ENCODE measurements around the gene RPS14. TPM values are rescaled to one million over a fixed set of nuclear protein-coding genes. Genes with fewer than 3 reads are reported as not detected.
"Not testable (repeated sequence)": the region's sequence is repeated elsewhere in the genome, so short reads cannot be mapped to it uniquely, and the experiment has no call there.

RPS14 gene
- total and polyA plus RNA-seq, 12 donors = 984 to 4,233 (median 1,252) TPM

GRCh38 chr5:150454492-150455229 lies 5.1 kb upstream of the RPS14 start:
- ATAC-seq = no peak

DNA sequence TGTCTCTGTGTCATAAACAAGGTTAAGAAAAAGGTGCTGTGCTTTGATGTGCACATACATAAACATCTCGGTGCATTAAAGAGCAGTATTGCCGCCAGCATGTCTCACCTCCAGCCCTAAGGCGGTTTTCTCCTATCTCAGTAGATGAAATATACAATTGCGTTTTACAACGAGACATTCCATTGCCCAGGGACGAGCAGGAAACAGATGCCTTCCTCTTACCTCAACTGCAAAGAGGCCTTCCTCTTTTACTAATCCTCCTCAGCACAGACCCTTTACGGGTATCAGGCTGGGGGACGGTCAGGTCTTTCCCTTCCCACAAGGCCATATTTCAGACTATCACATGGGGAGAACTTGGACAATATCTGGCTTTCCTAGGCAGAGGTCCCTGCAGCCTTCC lies 4.5 kb upstream of the RPS14 start:
- WGBS, 2 donors = 53 to 54% methylated on average over 6 to 8 of the region's 8 CpGs
- not testable (repeated sequence) for DNase-seq, ATAC-seq, H3K36me3 ChIP-seq, H3K9me3 ChIP-seq, H3K4me3 ChIP-seq, H3K27me3 ChIP-seq
- intact Hi-C loops (cut with DNase I) = loop anchor here in 6 of 10 donors (10.0 kb wide), 3 partner anchors 201 to 391 kb away; partner anchors contain the start of gene IRGM (in 4 of the 6)
- peaks cover 0 to 37% (median 3%) of the 10 kb centered on the region in 9 donors for H3K4me1 ChIP-seq
- peak overlapping the region in 2 of 10 donors; percentile 5 to 47 for H3K27ac ChIP-seq

More at GRCh38 chr5:150454492-150455229, 5.1 kb upstream of the RPS14 start:
- Histone ChIP-seq H3K27ac (peak overlapping the region in 1 of 10 donors; percentile 15), H3K27me3 (no peaks in the 10 kb centered on the region), H3K36me3 (no peaks in the 10 kb centered on the region), H3K4me3 (no peak overlapping the region), H3K4me1 (peaks cover 0 to 44% (median 7%) of the 10 kb centered on the region in 9 donors), H3K9me3 (peaks cover 0 to 5% (median 0%) of the 10 kb centered on the region in 11 donors)
- TF ChIP-seq, protein P1, sequence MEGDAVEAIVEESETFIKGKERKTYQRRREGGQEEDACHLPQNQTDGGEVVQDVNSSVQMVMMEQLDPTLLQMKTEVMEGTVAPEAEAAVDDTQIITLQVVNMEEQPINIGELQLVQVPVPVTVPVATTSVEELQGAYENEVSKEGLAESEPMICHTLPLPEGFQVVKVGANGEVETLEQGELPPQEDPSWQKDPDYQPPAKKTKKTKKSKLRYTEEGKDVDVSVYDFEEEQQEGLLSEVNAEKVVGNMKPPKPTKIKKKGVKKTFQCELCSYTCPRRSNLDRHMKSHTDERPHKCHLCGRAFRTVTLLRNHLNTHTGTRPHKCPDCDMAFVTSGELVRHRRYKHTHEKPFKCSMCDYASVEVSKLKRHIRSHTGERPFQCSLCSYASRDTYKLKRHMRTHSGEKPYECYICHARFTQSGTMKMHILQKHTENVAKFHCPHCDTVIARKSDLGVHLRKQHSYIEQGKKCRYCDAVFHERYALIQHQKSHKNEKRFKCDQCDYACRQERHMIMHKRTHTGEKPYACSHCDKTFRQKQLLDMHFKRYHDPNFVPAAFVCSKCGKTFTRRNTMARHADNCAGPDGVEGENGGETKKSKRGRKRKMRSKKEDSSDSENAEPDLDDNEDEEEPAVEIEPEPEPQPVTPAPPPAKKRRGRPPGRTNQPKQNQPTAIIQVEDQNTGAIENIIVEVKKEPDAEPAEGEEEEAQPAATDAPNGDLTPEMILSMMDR (IDR thresholded peaks at IDR 0.05) = no peak
- WGBS, 2 donors = 75 to 83% methylated on average over 9 of the region's 9 CpGs
- no peak for DNase-seq
- intact Hi-C loops (cut with DNase I) = loop anchor here (5.0 to 10.0 kb wide), 7 partner anchors 68 to 390 kb away; partner anchors contain the start of gene IRGM (in 4 of the 10)

- Histone ChIP-seq H3K4me1 (peaks cover 7 to 39% (median 10%) of the 10 kb centered on the region in 9 donors), H3K36me3 (peaks cover 0 to 3% (median 0%) of the 10 kb centered on the region in 9 donors), H3K4me3 (no peak overlapping the region), H3K27me3 (no peaks in the 10 kb centered on the region), H3K27ac (no peak overlapping the region), H3K9me3 (peaks cover 0 to 5% (median 0%) of the 10 kb centered on the region in 11 donors)
- no peak for DNase-seq
- intact Hi-C loops (cut with DNase I) = loop anchor here in 6 of 10 donors (10.0 kb wide), 3 partner anchors 202 to 392 kb away; partner anchors contain the start of gene IRGM (in 4 of the 6)
- TF ChIP-seq, protein P1 (IDR thresholded peaks at IDR 0.05) = no peak
- no peak for ATAC-seq
- 95 to 98% methylated on average over 4 of the region's 4 CpGs for WGBS, 2 donors
These were observed 3.4 kb upstream of the RPS14 start for GRCh38 chr5:150452914-150453313.

DNA sequence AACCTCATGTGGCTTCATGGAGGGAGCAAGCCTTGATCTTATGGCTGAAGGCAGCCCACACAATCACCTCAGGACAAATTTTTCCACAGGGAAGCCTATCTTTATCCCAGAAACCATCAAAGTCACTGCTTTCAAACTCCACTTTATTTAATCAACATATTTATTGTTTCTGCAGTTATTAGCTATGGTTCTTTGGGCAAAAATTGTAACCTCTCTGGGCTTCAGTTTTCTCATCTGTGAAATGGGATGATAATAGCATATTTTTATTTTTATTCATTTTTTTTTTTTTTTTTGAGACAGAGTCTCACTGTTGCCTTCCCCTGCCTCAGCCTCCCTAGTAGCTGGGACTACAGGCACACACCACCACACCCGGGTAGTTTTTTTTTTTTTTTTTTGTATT lies 2.1 kb upstream of the RPS14 start:
- Histone ChIP-seq H3K9me3 (peaks cover 0 to 5% (median 0%) of the 10 kb centered on the region in 11 donors), H3K27ac (no peak overlapping the region), H3K4me3 (no peak overlapping the region), H3K4me1 (peaks cover 7 to 42% (median 17%) of the 10 kb centered on the region in 9 donors), H3K36me3 (peaks cover 0 to 16% (median 12%) of the 10 kb centered on the region in 9 donors), H3K27me3 (no peaks in the 10 kb centered on the region)
- TF ChIP-seq, protein P1 (IDR thresholded peaks at IDR 0.05) = no peak
- no peak for ATAC-seq
- intact Hi-C loops (cut with DNase I) = loop anchor here in 6 of 10 donors (10.0 kb wide), 3 partner anchors 203 to 393 kb away; partner anchors contain the start of gene IRGM (in 4 of the 6)
- no peak for DNase-seq
- 90 to 100% methylated on average over 1 of the region's 1 CpG for WGBS, 2 donors
